SU-DHL-6 (cell line): Measurements from ENCODE around the gene RBKS.

Experiments
- H2AFZ ChIP-seq: fragments of 200-600 bp; sonication (generic); 2 replicates; pipeline ENCODE4 v1.6.1; 2014; ENCODE audit warnings: low read depth, mild to moderate bottlenecking, moderate library complexity, mixed read lengths, antibody characterized with exemption, low read length; ENCODE audit not compliant: severe bottlenecking
- H3F3A ChIP-seq: fragments of 200-600 bp; shearing (Covaris generic); 2 replicates; pipeline ENCODE4 v1.6.0; 2016; ENCODE audit warnings: antibody characterized with exemption, mild to moderate bottlenecking; ENCODE audit not compliant: insufficient read depth
- H3K27ac ChIP-seq: fragments of 200-600 bp; sonication (generic); 2 replicates; pipeline ENCODE4 v1.5.1; 2016; ENCODE audit warnings: low read depth, mild to moderate bottlenecking, low read length, moderate library complexity, mixed read lengths
- H3K27me3 ChIP-seq: fragments of 200-600 bp; sonication (generic), shearing (Covaris generic); 2 replicates; pipeline ENCODE4 v1.6.0; 2014; ENCODE audit warnings: mild to moderate bottlenecking, low read length
- H3K36me3 ChIP-seq: fragments of 200-600 bp; sonication (generic); 2 replicates; pipeline ENCODE4 v1.6.1; 2014; ENCODE audit warnings: mild to moderate bottlenecking, low read length, mixed read lengths
- H3K4me2 ChIP-seq: fragments of 300-600, 200-600 bp; shearing (Covaris generic), sonication (generic); 2 replicates; pipeline ENCODE4 v1.6.0; 2014; ENCODE audit warnings: low read length, low read depth, mild to moderate bottlenecking; ENCODE audit not compliant: poor library complexity, severe bottlenecking
- H3K4me3 ChIP-seq: fragments of 200-600 bp; sonication (generic); 2 replicates; pipeline ENCODE4 v1.5.1; 2014; ENCODE audit warnings: antibody characterized with exemption, low read length, mild to moderate bottlenecking, mixed read lengths; ENCODE audit not compliant: insufficient read depth, poor library complexity, severe bottlenecking
- H3K79me2 ChIP-seq: fragments of 200-600 bp; sonication (generic); 2 replicates; pipeline ENCODE4 v1.6.1; 2014; ENCODE audit warnings: mild to moderate bottlenecking, low read length, moderate library complexity; ENCODE audit not compliant: insufficient read depth
- H3K9ac ChIP-seq: fragments of 200-600 bp; sonication (generic); 2 replicates; pipeline ENCODE4 v1.7.0; 2014; ENCODE audit warnings: mild to moderate bottlenecking, low read length
- H3K9me2 ChIP-seq: fragments of 200-600 bp; sonication (generic); replicated peaks from 2 replicates; pipeline ENCODE4 v1.6.1; 2014; ENCODE audit warnings: low read length; ENCODE audit not compliant: insufficient read depth
- H3K9me3 ChIP-seq: fragments of 200-600 bp; sonication (generic); 2 replicates; pipeline ENCODE4 v1.6.1; 2014; ENCODE audit warnings: low read length, mixed read lengths; ENCODE audit not compliant: insufficient read depth
- H4K20me1 ChIP-seq: fragments of 200-600 bp; sonication (generic); 2 replicates; pipeline ENCODE4 v1.6.1; 2014; ENCODE audit warnings: low read depth, mild to moderate bottlenecking, antibody characterized with exemption, low read length, moderate library complexity, mixed read lengths
- CTCF ChIP-seq: fragments of 200-600 bp; sonication (generic); IDR thresholded peaks from one replicate; pipeline ENCODE4 v1.5.1; 2017; ENCODE audit warnings: antibody characterized with exemption, mild to moderate bottlenecking, low read length, moderate library complexity; ENCODE audit not compliant: insufficient read depth, poor library complexity, severe bottlenecking
- EZH2phosphoT487 ChIP-seq: fragments of 200-600 bp; sonication (generic), shearing (Covaris generic); conservative IDR thresholded peaks from 2 replicates; pipeline ENCODE4 v1.6.1; 2018; ENCODE audit warnings: mild to moderate bottlenecking, antibody characterized with exemption, low read length, moderate library complexity, mixed read lengths

The RBKS gene

GRCh38 chr2:27920148-27920885 is 30.1 kb upstream of the RBKS start:
- H3F3A ChIP-seq, result no peaks in the 10 kb centered on the region
- H3K9me2 ChIP-seq, result no peaks in the 10 kb centered on the region
- no peaks in the 10 kb centered on the region for H3K36me3 ChIP-seq
- H3K27ac ChIP-seq, result no peak overlapping the region
- no peak overlapping the region for H2AFZ ChIP-seq
- no peaks in the 10 kb centered on the region for H3K27me3 ChIP-seq
- H4K20me1 ChIP-seq, result no peaks in the 10 kb centered on the region
- H3K79me2 ChIP-seq, result 0 out of 2 replicates have a peak, but pooled peaks cover 3% of the 10 kb centered on the region
- H3K4me2 ChIP-seq, result no peak overlapping the region
- TF ChIP-seq CTCF, result no peak
- no peak for TF ChIP-seq EZH2phosphoT487
- H3K9ac ChIP-seq, result no peak overlapping the region
- H3K4me3 ChIP-seq, result no peak overlapping the region
- H3K9me3 ChIP-seq, result no peaks in the 10 kb centered on the region

GRCh38 chr2:27916293-27916995 is 26.3 kb upstream of the RBKS start:
- Histone ChIP-seq H3K9me2 (no peaks in the 10 kb centered on the region), H3K36me3 (no peaks in the 10 kb centered on the region), H3K27ac (no peak overlapping the region), H4K20me1 (no peaks in the 10 kb centered on the region), H3K79me2 (peaks cover 10% of the 10 kb centered on the region; the same call in 1 of the 2 replicates), H3K4me3 (no peak overlapping the region), H3K4me2 (no peak overlapping the region), H3K9ac (no peak overlapping the region), H3F3A (no peaks in the 10 kb centered on the region), H3K27me3 (no peaks in the 10 kb centered on the region), H3K9me3 (no peaks in the 10 kb centered on the region), H2AFZ (no peak overlapping the region)
- TF ChIP-seq CTCF, result no peak

DNA sequence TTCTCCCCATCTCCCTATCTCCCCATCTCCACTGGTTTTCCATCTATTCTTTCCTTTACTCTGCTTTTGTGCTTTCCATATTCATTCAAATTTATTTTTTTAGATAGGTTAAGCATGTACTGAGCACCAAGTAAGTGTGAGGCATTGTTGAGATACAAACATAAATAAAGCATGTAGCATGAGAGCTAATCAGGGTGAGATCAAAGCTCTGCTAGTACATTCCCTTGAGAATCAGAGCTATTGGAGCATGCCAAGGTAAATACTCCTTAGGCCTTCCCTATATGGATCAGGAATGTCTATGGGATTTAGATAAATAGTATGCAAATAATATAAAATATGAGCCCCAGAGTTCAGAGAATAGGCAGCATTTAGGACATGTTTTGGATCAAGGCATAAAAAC is 25.7 kb upstream of the RBKS start:
- no peak overlapping the region for H3K4me2 ChIP-seq
- no peaks in the 10 kb centered on the region for H3K9me2 ChIP-seq
- no peaks in the 10 kb centered on the region for H4K20me1 ChIP-seq
- no peak overlapping the region for H3K27ac ChIP-seq
- H3K4me3 ChIP-seq, result no peak overlapping the region
- H3F3A ChIP-seq, result no peaks in the 10 kb centered on the region
- H3K27me3 ChIP-seq, result no peaks in the 10 kb centered on the region
- H3K36me3 ChIP-seq, result no peaks in the 10 kb centered on the region
- H3K9ac ChIP-seq, result no peak overlapping the region
- H2AFZ ChIP-seq, result no peak overlapping the region
- TF ChIP-seq EZH2phosphoT487 (no peak), CTCF (no peak)
- peaks cover 10% of the 10 kb centered on the region; the same call in 1 of the 2 replicates for H3K79me2 ChIP-seq
- H3K9me3 ChIP-seq, result no peaks in the 10 kb centered on the region
